HCT116 (cell line): ENCODE results near the gene ADM2. TPM values are rescaled to one million over a fixed set of nuclear protein-coding genes. Genes with fewer than 3 reads are reported as not detected.

Source experiments
- ATAC-seq: fragments of 200-7000 bp; cut with Tn5 transposase; 2 replicates; pipeline ENCODE4 v1.9.1; 2020; ENCODE audit warnings: mild to moderate bottlenecking, moderate library complexity
- BruUV-seq: library from RNA; stranded (reverse); fragments of 400-500 nt; replicated peaks from 2 replicates; lab custom pipeline; 2021; lab: Mats Ljungman, UMichigan
- CTCF ChIA-PET: fragments of 300-600 bp; sonication (Branson Sonifier 250); formaldehyde crosslinking; loops from one replicate; lab custom pipeline; 2021; ENCODE audit warnings: antibody characterized with exemption; lab: Charles Lee
- POLR2A ChIA-PET: fragments of 300-600, 350-600 bp; sonication (Branson Sonifier 250); formaldehyde crosslinking; loops from one replicate; lab custom pipeline; 2021; ENCODE audit warnings: antibody characterized with exemption; lab: Charles Lee
- RAD21 ChIA-PET, 2 experiments: fragments of 300-600 bp; sonication (Branson Sonifier 250); formaldehyde crosslinking; loops; one replicate each; lab custom pipeline; 2023; ENCODE audit warnings: low total read pairs in 2 of 2; ENCODE audit not compliant: uncharacterized antibody in 2 of 2, unreplicated experiment in 2 of 2, low non-redundant PET in 1 of 2; lab: Charles Lee
- DNase-seq: peaks from one replicate; pipeline ENCODE4 v3.0.0-alpha.2; 2010; ENCODE audit warnings: low read depth, low spot score
- H2AFZ ChIP-seq: fragments of 200-600 bp; shearing (Covaris generic), sonication (generic); 2 replicates; pipeline ENCODE4 v1.6.1; 2017; ENCODE audit warnings: low read depth, mixed run types, mixed read lengths, antibody characterized with exemption, low read length; ENCODE audit not compliant: poor library complexity, severe bottlenecking
- H3K27ac ChIP-seq: 2 replicates; pipeline ENCODE4 v1.5.1; 2012; ENCODE audit warnings: low read depth, low read length
- H3K27me3 ChIP-seq: fragments of 200-600 bp; sonication (generic); 2 replicates; pipeline ENCODE4 v1.6.1; 2016; ENCODE audit warnings: mixed run types, low read length, mixed read lengths; ENCODE audit not compliant: insufficient read depth
- H3K36me3 ChIP-seq, 2 experiments: fragments of 200-500 bp in 1 of 2; fragments of 200-600 bp in 1 of 2; sonication (Bioruptor generic) in 1 of 2; sonication (generic) in 1 of 2; 2 replicates each; pipeline versions ENCODE4 v1.5.1 to v1.6.1; 2014 to 2016; ENCODE audit warnings: low read length in 2 of 2, inconsistent platforms in 1 of 2, mixed read lengths in 1 of 2, mixed run types in 1 of 2; ENCODE audit not compliant: insufficient read depth in 2 of 2, control insufficient read depth in 1 of 2
- H3K4me1 ChIP-seq, 2 experiments: fragments of 200-600 bp in 1 of 2; sonication (generic) in 1 of 2; 2 replicates each; pipeline versions ENCODE4 v1.5.1 to v1.6.1; 2012 to 2017; ENCODE audit warnings: low read length in 2 of 2, inconsistent platforms in 1 of 2, mild to moderate bottlenecking in 1 of 2, mixed read lengths in 1 of 2, mixed run types in 1 of 2, moderate library complexity in 1 of 2; ENCODE audit not compliant: insufficient read depth in 2 of 2, control insufficient read depth in 1 of 2
- H3K4me2 ChIP-seq: fragments of 200-600 bp; sonication (generic); 2 replicates; pipeline ENCODE4 v1.6.1; 2017; ENCODE audit warnings: mixed run types, low read length, mixed read lengths
- H3K4me3 ChIP-seq, 2 experiments: fragments of 200-600 bp in 1 of 2; sonication (generic) in 1 of 2; replicated peaks in 1 of 2; 2 replicates each; pipeline ENCODE4 v1.5.1; 2011 to 2016; ENCODE audit warnings: low read length in 2 of 2, control low read depth in 1 of 2, low read depth in 1 of 2, mild to moderate bottlenecking in 1 of 2, mixed read lengths in 1 of 2, mixed run types in 1 of 2
- H3K79me2 ChIP-seq: fragments of 200-600 bp; sonication (generic); 2 replicates; pipeline ENCODE4 v1.6.1; 2017; ENCODE audit warnings: mild to moderate bottlenecking, mixed run types, low read length, moderate library complexity, mixed read lengths; ENCODE audit not compliant: insufficient read depth
- H3K9ac ChIP-seq: fragments of 200-600 bp; sonication (generic); 2 replicates; pipeline ENCODE4 v1.6.1; 2016; ENCODE audit warnings: low read length, mixed read lengths
- H3K9me2 ChIP-seq: fragments of 200-600 bp; sonication (generic), shearing (Covaris generic); 2 replicates; pipeline ENCODE4 v1.6.1; 2017; ENCODE audit warnings: mixed run types, mild to moderate bottlenecking, moderate library complexity; ENCODE audit not compliant: insufficient read depth
- H3K9me3 ChIP-seq, 2 experiments: fragments of 200-500 bp in 1 of 2; fragments of 200-600 bp in 1 of 2; sonication (Bioruptor generic) in 1 of 2; sonication (generic) in 1 of 2; 2 replicates each; pipeline ENCODE4 v1.6.1; 2014 to 2017; ENCODE audit warnings: low read length in 2 of 2, mixed read lengths in 2 of 2, inconsistent platforms in 1 of 2, low read depth in 1 of 2, mild to moderate bottlenecking in 1 of 2, mixed run types in 1 of 2, moderate library complexity in 1 of 2; ENCODE audit not compliant: control insufficient read depth in 1 of 2, insufficient read depth in 1 of 2
- H4K20me1 ChIP-seq: fragments of 200-600 bp; sonication (generic), shearing (Covaris generic); 2 replicates; pipeline ENCODE4 v1.6.1; 2017; ENCODE audit warnings: mixed run types, mild to moderate bottlenecking, moderate library complexity; ENCODE audit not compliant: insufficient read depth
- ELF1 ChIP-seq: IDR thresholded peaks from 2 replicates; pipeline ENCODE4 v1.6.1; 2012; ENCODE audit warnings: low read depth, borderline replicate concordance
- EZH2 ChIP-seq: fragments of 200-600 bp; sonication (generic); IDR thresholded peaks from 2 replicates; pipeline ENCODE4 v1.6.1; 2017; ENCODE audit warnings: antibody characterized with exemption, mixed run types
- JUND ChIP-seq: IDR thresholded peaks from 2 replicates; pipeline ENCODE4 v1.6.1; 2012
- POLR2A ChIP-seq: IDR thresholded peaks from 2 replicates; pipeline ENCODE4 v1.7.0; 2011; ENCODE audit warnings: borderline replicate concordance; ENCODE audit not compliant: insufficient read depth, insufficient read length; ENCODE audit errors: extremely low read depth
- RAD21 ChIP-seq: IDR thresholded peaks from 2 replicates; pipeline ENCODE4 v1.6.1; 2012; ENCODE audit warnings: low read depth, mild to moderate bottlenecking
- SRF ChIP-seq: IDR thresholded peaks from 2 replicates; pipeline ENCODE4 v1.6.1; 2012; ENCODE audit warnings: low read depth
- TCF7L2 ChIP-seq: IDR thresholded peaks from 2 replicates; pipeline ENCODE4 v1.7.0; 2011; ENCODE audit warnings: borderline replicate concordance, inconsistent platforms; ENCODE audit not compliant: insufficient read depth, insufficient read length; ENCODE audit errors: extremely low read depth
- YY1 ChIP-seq: IDR thresholded peaks from 2 replicates; pipeline ENCODE4 v1.6.1; 2011; ENCODE audit warnings: low read length, low read depth, moderate library complexity, mild to moderate bottlenecking; ENCODE audit not compliant: insufficient replicate concordance; ENCODE audit errors: extremely low read depth
- ZFX ChIP-seq: fragments of 450-650 bp; IDR thresholded peaks from 2 replicates; pipeline ENCODE4 v1.6.1; 2017
- ZNF274 ChIP-seq: fragments of 200-500 bp; sonication (Bioruptor generic); IDR thresholded peaks from 2 replicates; pipeline ENCODE4 v1.6.1; 2014; ENCODE audit warnings: mild to moderate bottlenecking, low read depth, low read length, inconsistent platforms
- intact Hi-C: fragments of 100-400 bp; cut with micrococcal nuclease; formaldehyde crosslinking; loops from 2 replicates; pipeline ENCODE4 v1.10.0; 2022
- total RNA-seq: library from RNA; stranded (reverse); gene quantifications from one replicate; pipeline ENCODE4 v1.2.1, GENCODE V29; 2021; ENCODE audit not compliant: unreplicated experiment
- TF ChIP-seq, protein P1 (sequence below), 3 experiments: fragments of 200-600 bp in 1 of 3; sonication (generic) in 1 of 3; IDR thresholded peaks in 2 of 3; conservative IDR thresholded peaks in 1 of 3; 2 replicates each; pipeline ENCODE4 v1.5.1; 2012 to 2017; ENCODE audit warnings: low read depth in 2 of 3, low read length in 2 of 3, antibody characterized with exemption in 1 of 3, borderline replicate concordance in 1 of 3, control low read depth in 1 of 3, mild to moderate bottlenecking in 1 of 3, mixed read lengths in 1 of 3, mixed run types in 1 of 3, moderate library complexity in 1 of 3; ENCODE audit not compliant: insufficient read depth in 1 of 3
- TF ChIP-seq, protein P2 (sequence below): IDR thresholded peaks from 2 replicates; pipeline ENCODE4 v1.6.1; 2012; ENCODE audit warnings: low read depth
- TF ChIP-seq, protein P3 (sequence below): IDR thresholded peaks from 2 replicates; pipeline ENCODE4 v1.6.1; 2012
- TF ChIP-seq, protein P4 (sequence below): IDR thresholded peaks from 2 replicates; pipeline ENCODE4 v1.6.1; 2011; ENCODE audit warnings: mild to moderate bottlenecking, low read length, moderate library complexity; ENCODE audit not compliant: insufficient replicate concordance; ENCODE audit errors: extremely low read depth

Gene ADM2
- total RNA-seq, 1 experiment from 2014 or later, result 12.8 TPM

DNA sequence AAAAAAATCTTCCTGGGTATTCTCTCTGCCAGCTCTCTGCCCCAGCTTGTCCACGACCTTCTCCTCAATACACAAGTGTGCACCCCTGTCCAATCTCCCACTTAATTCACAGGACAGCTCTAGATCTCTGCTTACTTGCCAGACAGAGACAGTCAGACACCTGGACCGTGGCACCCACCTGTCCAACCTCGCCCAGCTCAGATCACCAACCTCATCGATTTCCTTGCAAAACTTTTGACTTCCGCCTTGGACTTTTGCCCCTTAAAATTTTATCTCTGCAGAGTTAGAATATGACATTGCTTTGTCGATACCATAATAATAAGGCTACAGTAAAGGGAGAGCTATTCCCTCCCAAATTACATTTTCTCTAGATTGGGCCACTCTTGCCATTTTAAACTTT is 15.8 kb downstream of the ADM2 start:
- no TSS peak for BruUV-seq
- TF ChIP-seq, protein P1, sequence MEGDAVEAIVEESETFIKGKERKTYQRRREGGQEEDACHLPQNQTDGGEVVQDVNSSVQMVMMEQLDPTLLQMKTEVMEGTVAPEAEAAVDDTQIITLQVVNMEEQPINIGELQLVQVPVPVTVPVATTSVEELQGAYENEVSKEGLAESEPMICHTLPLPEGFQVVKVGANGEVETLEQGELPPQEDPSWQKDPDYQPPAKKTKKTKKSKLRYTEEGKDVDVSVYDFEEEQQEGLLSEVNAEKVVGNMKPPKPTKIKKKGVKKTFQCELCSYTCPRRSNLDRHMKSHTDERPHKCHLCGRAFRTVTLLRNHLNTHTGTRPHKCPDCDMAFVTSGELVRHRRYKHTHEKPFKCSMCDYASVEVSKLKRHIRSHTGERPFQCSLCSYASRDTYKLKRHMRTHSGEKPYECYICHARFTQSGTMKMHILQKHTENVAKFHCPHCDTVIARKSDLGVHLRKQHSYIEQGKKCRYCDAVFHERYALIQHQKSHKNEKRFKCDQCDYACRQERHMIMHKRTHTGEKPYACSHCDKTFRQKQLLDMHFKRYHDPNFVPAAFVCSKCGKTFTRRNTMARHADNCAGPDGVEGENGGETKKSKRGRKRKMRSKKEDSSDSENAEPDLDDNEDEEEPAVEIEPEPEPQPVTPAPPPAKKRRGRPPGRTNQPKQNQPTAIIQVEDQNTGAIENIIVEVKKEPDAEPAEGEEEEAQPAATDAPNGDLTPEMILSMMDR (IDR thresholded peaks at IDR 0.05 in 2 of 3, conservative IDR thresholded peaks at IDR 0.05 in 1 of 3; ENCODE audit: borderline replicate concordance in 1 of 3, insufficient read depth in 1 of 3, low read depth in 2 of 3, low read length in 2 of 3), result no peak
- no peak for TF ChIP-seq ZFX
- no peak for TF ChIP-seq SRF
- TF ChIP-seq ZNF274, result no peak
- TF ChIP-seq JUND, result no peak
- TF ChIP-seq, protein P2, sequence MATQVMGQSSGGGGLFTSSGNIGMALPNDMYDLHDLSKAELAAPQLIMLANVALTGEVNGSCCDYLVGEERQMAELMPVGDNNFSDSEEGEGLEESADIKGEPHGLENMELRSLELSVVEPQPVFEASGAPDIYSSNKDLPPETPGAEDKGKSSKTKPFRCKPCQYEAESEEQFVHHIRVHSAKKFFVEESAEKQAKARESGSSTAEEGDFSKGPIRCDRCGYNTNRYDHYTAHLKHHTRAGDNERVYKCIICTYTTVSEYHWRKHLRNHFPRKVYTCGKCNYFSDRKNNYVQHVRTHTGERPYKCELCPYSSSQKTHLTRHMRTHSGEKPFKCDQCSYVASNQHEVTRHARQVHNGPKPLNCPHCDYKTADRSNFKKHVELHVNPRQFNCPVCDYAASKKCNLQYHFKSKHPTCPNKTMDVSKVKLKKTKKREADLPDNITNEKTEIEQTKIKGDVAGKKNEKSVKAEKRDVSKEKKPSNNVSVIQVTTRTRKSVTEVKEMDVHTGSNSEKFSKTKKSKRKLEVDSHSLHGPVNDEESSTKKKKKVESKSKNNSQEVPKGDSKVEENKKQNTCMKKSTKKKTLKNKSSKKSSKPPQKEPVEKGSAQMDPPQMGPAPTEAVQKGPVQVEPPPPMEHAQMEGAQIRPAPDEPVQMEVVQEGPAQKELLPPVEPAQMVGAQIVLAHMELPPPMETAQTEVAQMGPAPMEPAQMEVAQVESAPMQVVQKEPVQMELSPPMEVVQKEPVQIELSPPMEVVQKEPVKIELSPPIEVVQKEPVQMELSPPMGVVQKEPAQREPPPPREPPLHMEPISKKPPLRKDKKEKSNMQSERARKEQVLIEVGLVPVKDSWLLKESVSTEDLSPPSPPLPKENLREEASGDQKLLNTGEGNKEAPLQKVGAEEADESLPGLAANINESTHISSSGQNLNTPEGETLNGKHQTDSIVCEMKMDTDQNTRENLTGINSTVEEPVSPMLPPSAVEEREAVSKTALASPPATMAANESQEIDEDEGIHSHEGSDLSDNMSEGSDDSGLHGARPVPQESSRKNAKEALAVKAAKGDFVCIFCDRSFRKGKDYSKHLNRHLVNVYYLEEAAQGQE, result no peak
- TF ChIP-seq EZH2, result no peak
- TF ChIP-seq, protein P3, sequence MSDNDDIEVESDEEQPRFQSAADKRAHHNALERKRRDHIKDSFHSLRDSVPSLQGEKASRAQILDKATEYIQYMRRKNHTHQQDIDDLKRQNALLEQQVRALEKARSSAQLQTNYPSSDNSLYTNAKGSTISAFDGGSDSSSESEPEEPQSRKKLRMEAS, result no peak
- TF ChIP-seq RAD21, result no peak
- no peak for TF ChIP-seq TCF7L2
- no peak for TF ChIP-seq ELF1
- no peak for TF ChIP-seq YY1
- TF ChIP-seq POLR2A, result no peak
- TF ChIP-seq, protein P4, sequence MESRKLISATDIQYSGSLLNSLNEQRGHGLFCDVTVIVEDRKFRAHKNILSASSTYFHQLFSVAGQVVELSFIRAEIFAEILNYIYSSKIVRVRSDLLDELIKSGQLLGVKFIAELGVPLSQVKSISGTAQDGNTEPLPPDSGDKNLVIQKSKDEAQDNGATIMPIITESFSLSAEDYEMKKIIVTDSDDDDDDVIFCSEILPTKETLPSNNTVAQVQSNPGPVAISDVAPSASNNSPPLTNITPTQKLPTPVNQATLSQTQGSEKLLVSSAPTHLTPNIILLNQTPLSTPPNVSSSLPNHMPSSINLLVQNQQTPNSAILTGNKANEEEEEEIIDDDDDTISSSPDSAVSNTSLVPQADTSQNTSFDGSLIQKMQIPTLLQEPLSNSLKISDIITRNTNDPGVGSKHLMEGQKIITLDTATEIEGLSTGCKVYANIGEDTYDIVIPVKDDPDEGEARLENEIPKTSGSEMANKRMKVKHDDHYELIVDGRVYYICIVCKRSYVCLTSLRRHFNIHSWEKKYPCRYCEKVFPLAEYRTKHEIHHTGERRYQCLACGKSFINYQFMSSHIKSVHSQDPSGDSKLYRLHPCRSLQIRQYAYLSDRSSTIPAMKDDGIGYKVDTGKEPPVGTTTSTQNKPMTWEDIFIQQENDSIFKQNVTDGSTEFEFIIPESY, result no peak
- Histone ChIP-seq H3K27ac (no peak overlapping the region), H3K4me3 (no peak overlapping the region), H3K9me3 (no peaks in the 10 kb centered on the region), H3K9me2 (no peaks in the 10 kb centered on the region), H3K36me3 (no peaks in the 10 kb centered on the region), H3K79me2 (no peaks in the 10 kb centered on the region), H3K9ac (no peak overlapping the region), H3K4me2 (no peak overlapping the region), H3K27me3 (no peaks in the 10 kb centered on the region), H2AFZ (no peak overlapping the region), H3K4me1 (peaks cover 4 to 8% of the 10 kb centered on the region in 2 experiments; a peak in 3 of 4 replicates), H4K20me1 (no peaks in the 10 kb centered on the region)
- ChIA-PET POLR2A (no interaction called here), CTCF (interaction anchor here (1.0 to 2.5 kb wide), 5 partner anchors 24 to 221 kb away, joined by 3 to 9 read pairs (median 6); partner anchors contain the start of gene SCO2), RAD21 (no interaction called here)
- intact Hi-C loops, result loop anchor here (5.0 kb wide), 1 partner anchor 245 kb away; the partner anchor contains the start of gene HDAC10
- no peak for ATAC-seq
- no peak for DNase-seq
